Activated naive CD8-positive, alpha-beta T cell treated with anti-CD3 and anti-CD28 coated beads for 36 hours (primary cell): Measurements from ENCODE around the gene GATA1. TPM values are rescaled to one million over a fixed set of nuclear protein-coding genes. Genes with fewer than 3 reads are reported as not detected.

Experiments used
- DNase-seq: peaks from one replicate; pipeline ENCODE4 v3.0.0; 2021
- H3K27ac Mint-ChIP-seq: one replicate; pipeline ENCODE4 v1.8.0; 2022; ENCODE audit warnings: mild to moderate bottlenecking, moderate library complexity, mixed read lengths
- H3K27me3 Mint-ChIP-seq: one replicate; pipeline ENCODE4 v1.8.0; 2022; ENCODE audit warnings: mild to moderate bottlenecking, mixed read lengths
- H3K36me3 Mint-ChIP-seq: one replicate; pipeline ENCODE4 v1.8.0; 2021; ENCODE audit warnings: mild to moderate bottlenecking, mixed read lengths
- H3K4me1 Mint-ChIP-seq: one replicate; pipeline ENCODE4 v1.8.0; 2021; ENCODE audit warnings: mixed read lengths
- H3K4me3 Mint-ChIP-seq: one replicate; pipeline ENCODE4 v1.8.0; 2022; ENCODE audit warnings: mild to moderate bottlenecking, moderate library complexity, mixed read lengths
- H3K9me3 Mint-ChIP-seq: one replicate; pipeline ENCODE4 v1.8.0; 2022; ENCODE audit warnings: mixed read lengths
- total RNA-seq, 2 experiments: library from RNA; stranded (reverse); gene quantifications; one replicate each; pipeline ENCODE4 v1.2.3, GENCODE V29; 2021

GATA1 gene
- total RNA-seq, 2 experiments from 2014 or later: not detected

GRCh38 chrX:48792219-48792618, 5.8 kb downstream of the GATA1 start:
- no peak overlapping the region for H3K27ac Mint-ChIP-seq
- no peak for DNase-seq
- H3K4me1 Mint-ChIP-seq: peaks cover 2% of the 10 kb centered on the region
- no peaks in the 10 kb centered on the region for H3K27me3 Mint-ChIP-seq
- no peak overlapping the region for H3K4me3 Mint-ChIP-seq
- H3K36me3 Mint-ChIP-seq: no peaks in the 10 kb centered on the region
- H3K9me3 Mint-ChIP-seq: no peaks in the 10 kb centered on the region

- Mint-ChIP-seq H3K4me3 (no peak overlapping the region), H3K4me1 (peaks cover 2% of the 10 kb centered on the region), H3K27ac (no peak overlapping the region), H3K36me3 (no peaks in the 10 kb centered on the region), H3K27me3 (no peaks in the 10 kb centered on the region), H3K9me3 (no peaks in the 10 kb centered on the region)
- no peak for DNase-seq
Observed at GRCh38 chrX:48793935-48794334, 7.5 kb downstream of the GATA1 start.

GRCh38 chrX:48794340-48794910, 8.0 kb downstream of the GATA1 start:
- no peak for DNase-seq
- no peaks in the 10 kb centered on the region for H3K27me3 Mint-ChIP-seq
- H3K4me3 Mint-ChIP-seq: no peak overlapping the region
- no peak overlapping the region for H3K27ac Mint-ChIP-seq
- H3K4me1 Mint-ChIP-seq: no peaks in the 10 kb centered on the region
- no peaks in the 10 kb centered on the region for H3K36me3 Mint-ChIP-seq
- no peaks in the 10 kb centered on the region for H3K9me3 Mint-ChIP-seq

GRCh38 chrX:48794911-48795515, 8.6 kb downstream of the GATA1 start:
- no peak overlapping the region for H3K4me3 Mint-ChIP-seq
- no peaks in the 10 kb centered on the region for H3K4me1 Mint-ChIP-seq
- no peaks in the 10 kb centered on the region for H3K27me3 Mint-ChIP-seq
- no peak for DNase-seq
- no peak overlapping the region for H3K27ac Mint-ChIP-seq
- no peaks in the 10 kb centered on the region for H3K36me3 Mint-ChIP-seq
- H3K9me3 Mint-ChIP-seq: no peaks in the 10 kb centered on the region

- H3K36me3 Mint-ChIP-seq: peaks cover 2% of the 10 kb centered on the region
- no peak for DNase-seq
- no peak overlapping the region for H3K27ac Mint-ChIP-seq
- H3K27me3 Mint-ChIP-seq: no peaks in the 10 kb centered on the region
- H3K4me3 Mint-ChIP-seq: no peak overlapping the region
- peaks cover 4% of the 10 kb centered on the region for H3K4me1 Mint-ChIP-seq
- no peaks in the 10 kb centered on the region for H3K9me3 Mint-ChIP-seq
Observed at GRCh38 chrX:48798318-48798717, 11.9 kb downstream of the GATA1 start.

- Mint-ChIP-seq H3K4me3 (peak overlapping the region; percentile 91), H3K9me3 (no peaks in the 10 kb centered on the region), H3K27me3 (no peaks in the 10 kb centered on the region), H3K4me1 (peaks cover 5% of the 10 kb centered on the region), H3K36me3 (peaks cover 3% of the 10 kb centered on the region), H3K27ac (peak overlapping the region; percentile 98)
- no peak for DNase-seq
Observed at GRCh38 chrX:48800574-48801279, 14.3 kb downstream of the GATA1 start.

GRCh38 chrX:48801280-48802088, 15.1 kb downstream of the GATA1 start, which contains the start of gene HDAC6:
HDAC6 (plus strand) TSS chrX:48802067; CDS start chrX:48802693, 626 bp downstream.
- Mint-ChIP-seq H3K4me3 (peak within 1 kb of the TSS; percentile 91), H3K27me3 (no peaks in the 10 kb centered on the region), H3K36me3 (peaks cover 3% of the 10 kb centered on the region)

GRCh38 chrX:48802089-48802904, 15.9 kb downstream of the GATA1 start:
- DNase-seq: peak; percentile 74
- Mint-ChIP-seq H3K36me3 (peaks cover 3% of the 10 kb centered on the region), H3K27ac (peak overlapping the region; percentile 98), H3K9me3 (no peaks in the 10 kb centered on the region), H3K4me1 (peaks cover 15% of the 10 kb centered on the region), H3K27me3 (no peaks in the 10 kb centered on the region), H3K4me3 (peak overlapping the region; percentile 91)

More at GRCh38 chrX:48801280-48802088, 15.1 kb downstream of the GATA1 start, which contains the start of gene HDAC6:
- H3K9me3 Mint-ChIP-seq: no peaks in the 10 kb centered on the region
- peak; percentile 96 for DNase-seq
- peaks cover 9% of the 10 kb centered on the region for H3K4me1 Mint-ChIP-seq
- H3K27ac Mint-ChIP-seq: peak within 1 kb of the TSS; percentile 98

- peak overlapping the region; percentile 98 for H3K27ac Mint-ChIP-seq
- peaks cover 3% of the 10 kb centered on the region for H3K36me3 Mint-ChIP-seq
- H3K9me3 Mint-ChIP-seq: no peaks in the 10 kb centered on the region
- H3K27me3 Mint-ChIP-seq: no peaks in the 10 kb centered on the region
- no peak for DNase-seq
- peak overlapping the region; percentile 91 for H3K4me3 Mint-ChIP-seq
- peaks cover 15% of the 10 kb centered on the region for H3K4me1 Mint-ChIP-seq
Observed at GRCh38 chrX:48802905-48803200, 16.5 kb downstream of the GATA1 start.

GRCh38 chrX:48806081-48806480, 19.7 kb downstream of the GATA1 start:
- Mint-ChIP-seq H3K9me3 (no peaks in the 10 kb centered on the region), H3K27me3 (no peaks in the 10 kb centered on the region), H3K4me3 (no peak overlapping the region), H3K36me3 (peaks cover 3% of the 10 kb centered on the region), H3K4me1 (peaks cover 11% of the 10 kb centered on the region), H3K27ac (no peak overlapping the region)
- DNase-seq: no peak

- Mint-ChIP-seq H3K4me1 (no peaks in the 10 kb centered on the region), H3K27me3 (no peaks in the 10 kb centered on the region), H3K9me3 (no peaks in the 10 kb centered on the region), H3K27ac (no peak overlapping the region), H3K4me3 (no peak overlapping the region), H3K36me3 (peaks cover 2% of the 10 kb centered on the region)
- no peak for DNase-seq
Observed at GRCh38 chrX:48813644-48814043, 27.3 kb downstream of the GATA1 start.

GRCh38 chrX:48814722-48815121, 28.3 kb downstream of the GATA1 start:
- H3K27ac Mint-ChIP-seq: no peak overlapping the region
- no peaks in the 10 kb centered on the region for H3K27me3 Mint-ChIP-seq
- H3K4me3 Mint-ChIP-seq: no peak overlapping the region
- H3K36me3 Mint-ChIP-seq: peaks cover 2% of the 10 kb centered on the region
- H3K9me3 Mint-ChIP-seq: no peaks in the 10 kb centered on the region
- no peaks in the 10 kb centered on the region for H3K4me1 Mint-ChIP-seq
- no peak for DNase-seq

- Mint-ChIP-seq H3K4me3 (no peak overlapping the region), H3K27ac (no peak overlapping the region), H3K4me1 (no peaks in the 10 kb centered on the region), H3K9me3 (no peaks in the 10 kb centered on the region), H3K36me3 (peaks cover 2% of the 10 kb centered on the region), H3K27me3 (no peaks in the 10 kb centered on the region)
- DNase-seq: no peak
Observed at GRCh38 chrX:48815266-48815665, 28.9 kb downstream of the GATA1 start.

- no peaks in the 10 kb centered on the region for H3K4me1 Mint-ChIP-seq
- no peak overlapping the region for H3K4me3 Mint-ChIP-seq
- no peak overlapping the region for H3K27ac Mint-ChIP-seq
- H3K9me3 Mint-ChIP-seq: no peaks in the 10 kb centered on the region
- H3K36me3 Mint-ChIP-seq: peaks cover 2% of the 10 kb centered on the region
- H3K27me3 Mint-ChIP-seq: no peaks in the 10 kb centered on the region
- no peak for DNase-seq
Observed at GRCh38 chrX:48816014-48816810, 29.8 kb downstream of the GATA1 start.
